Measurements from ENCODE around the gene FEZ2. TPM values are rescaled to one million over a fixed set of nuclear protein-coding genes. Genes with fewer than 3 reads are reported as not detected.

The FEZ2 gene
- total and polyA plus RNA-seq, 2 of the 8 experiments (the other 6 are each of a cell fraction or from before 2014, with no cell fraction given): 7.5 to 16.4 TPM

GRCh38 chr2:36587556-36587955, 10.4 kb downstream of the FEZ2 start:
- Histone ChIP-seq H3K4me3 (ENCODE audit: extremely low read depth in 1 of 4, insufficient read depth in 2 of 4, low read depth in 3 of 4, low read length in 4 of 4) (no peak overlapping the region), H3K36me3 (ENCODE audit: control insufficient read depth in 2 of 4, insufficient read depth in 4 of 4, low read length in 3 of 4) (peaks cover 0 to 2% (median 0%) of the 10 kb centered on the region in 4 experiments; a peak in 2 of 8 replicates), H3K4me1 (replicated peaks in 1 of 4; ENCODE audit: control insufficient read depth in 3 of 4, insufficient read depth in 4 of 4, low read length in 3 of 4) (no peaks in the 10 kb centered on the region), H3K4ac (replicated peaks; ENCODE audit: insufficient read length, low read depth, low read length) (no peak overlapping the region), H3K9ac (replicated peaks in 1 of 4; ENCODE audit: extremely low read depth in 1 of 4, low read depth in 3 of 4, low read length in 3 of 4) (no peak overlapping the region), H4K5ac (ENCODE audit: insufficient read length, low read depth, low read length) (no peak overlapping the region), H2BK5ac (ENCODE audit: low read depth, low read length) (no peak overlapping the region), H3K79me2 (ENCODE audit: control insufficient read depth in 1 of 2, insufficient read depth in 2 of 2, low read length in 2 of 2) (no peaks in the 10 kb centered on the region), H3K14ac (ENCODE audit: insufficient read length) (no peak overlapping the region), H2BK15ac (ENCODE audit: low read length) (no peak overlapping the region), H2BK20ac (ENCODE audit: low read length) (no peak overlapping the region), H4K91ac (replicated peaks; ENCODE audit: insufficient read length, low read length) (no peak overlapping the region), H3K23ac (ENCODE audit: insufficient read length) (no peak overlapping the region), H2AK5ac (ENCODE audit: low read depth, low read length) (no peak overlapping the region), H2AFZ (ENCODE audit: low read length) (no peak overlapping the region), H3K9me3 (ENCODE audit: insufficient read depth in 2 of 2, low read depth in 1 of 2, low read length in 1 of 2) (no peaks in the 10 kb centered on the region), H4K20me1 (replicated peaks in 1 of 2; ENCODE audit: control insufficient read depth in 1 of 2, insufficient read depth in 2 of 2, low read length in 2 of 2) (peaks cover 0 to 2% of the 10 kb centered on the region in 2 experiments), H2BK12ac (ENCODE audit: low read depth, low read length) (no peak overlapping the region), H3K27me3 (replicated peaks in 1 of 4; ENCODE audit: control insufficient read depth in 3 of 4, extremely low read depth in 1 of 4, insufficient read depth in 3 of 4, low read length in 3 of 4) (peaks cover 0 to 1% (median 0%) of the 10 kb centered on the region in 4 experiments; a peak in 1 of 7 replicates), H3K4me2 (ENCODE audit: insufficient read depth in 1 of 2, low read depth in 2 of 2, low read length in 2 of 2) (no peak overlapping the region), H3K27ac (ENCODE audit: low read depth, low read length) (no peak overlapping the region), H3K79me1 (ENCODE audit: low read depth, low read length) (no peaks in the 10 kb centered on the region; the same call in 1 of the 2 replicates), H3K23me2 (ENCODE audit: low read depth, low read length) (no peaks in the 10 kb centered on the region), H3K56ac (replicated peaks; ENCODE audit: insufficient read length, low read depth, low read length) (no peak overlapping the region), H3K18ac (ENCODE audit: extremely low read depth, low read length) (no peak overlapping the region), H2BK120ac (replicated peaks; ENCODE audit: low read depth, low read length) (no peak overlapping the region), H4K8ac (ENCODE audit: extremely low read depth, insufficient read depth, low read length) (no peak overlapping the region)
- WGBS, 2 experiments (ENCODE audit: extremely low coverage in 1 of 2, insufficient coverage in 1 of 2, insufficient read length in 1 of 2, insufficient replicate concordance in 2 of 2, low coverage in 1 of 2, low lambda C conversion rate in 2 of 2, missing lambda C conversion rate in 1 of 2): 85% methylated on average over 3 of the region's 3 CpGs; no CpG with 5 or more reads in 1 of the 2 experiments
- CTCF ChIA-PET (ENCODE audit: partially characterized antibody): interaction anchor here (0.6 to 0.7 kb wide), 2 partner anchors 24 to 128 kb away, joined by 3 read pairs; no protein-coding TSS in a partner anchor
- no peak for DNase-seq (ENCODE audit: low read depth in 1 of 2, low spot score in 2 of 2)
- POLR2A ChIA-PET (ENCODE audit: partially characterized antibody): interaction anchor here (1.2 kb wide), 1 partner anchor 10 kb away, joined by 6 read pairs; the partner anchor contains the start of gene FEZ2
- FAIRE-seq: no peak
- TF ChIP-seq ATF2 (IDR thresholded peaks at IDR 0.05; ENCODE audit: low read length) (no peak), CHD1 (IDR thresholded peaks at IDR 0.05; ENCODE audit: low read depth, low read length) (no peak), MAX (IDR thresholded peaks at IDR 0.05) (no peak), POU5F1 (IDR thresholded peaks at IDR 0.05; ENCODE audit: low read depth, low read length) (no peak), SP4 (IDR thresholded peaks at IDR 0.05; ENCODE audit: low read length) (no peak), KDM1A (IDR thresholded peaks at IDR 0.05; ENCODE audit: borderline replicate concordance, low read length) (no peak), POLR2A (IDR thresholded peaks at IDR 0.05; ENCODE audit: control extremely low read depth in 1 of 2, low read depth in 2 of 2, low read length in 2 of 2) (no peak), TBP (IDR thresholded peaks at IDR 0.05; ENCODE audit: low read depth, low read length) (no peak), FOSL1 (IDR thresholded peaks at IDR 0.05; ENCODE audit: insufficient read depth, low read depth, low read length) (no peak), HDAC2 (IDR thresholded peaks at IDR 0.05; ENCODE audit: borderline replicate concordance in 1 of 2, low read depth in 2 of 2, low read length in 2 of 2) (no peak), CTBP2 (IDR thresholded peaks at IDR 0.05; ENCODE audit: borderline replicate concordance, insufficient read depth, insufficient read length, low read length) (no peak), SUZ12 (IDR thresholded peaks at IDR 0.05; ENCODE audit: low read length) (no peak)
